Measurements from ENCODE around the gene HHATL. TPM values are rescaled to one million over a fixed set of nuclear protein-coding genes. Genes with fewer than 3 reads are reported as not detected.

Gene HHATL
- total and polyA plus RNA-seq, 4 donors, result 0.17 TPM; not detected in 3

- Histone ChIP-seq H3K36me3 (ENCODE audit: control insufficient read depth in 4 of 4, insufficient read depth in 3 of 4, low read depth in 1 of 4, low read length in 3 of 4) (peaks cover 0 to 4% (median 1%) of the 10 kb centered on the region in 4 donors), H3K27ac (ENCODE audit: low read depth in 1 of 2, low read length in 2 of 2) (peak overlapping the region in 1 of 2 donors; percentile 45), H3K4me3 (ENCODE audit: low read depth in 1 of 3, low read length in 3 of 3) (peak overlapping the region in 1 of 3 donors; percentile 89), H3K9me3 (ENCODE audit: control insufficient read depth in 4 of 4, low read length in 3 of 4) (no peaks in the 10 kb centered on the region), H3K4me1 (ENCODE audit: control insufficient read depth in 4 of 4, insufficient read depth in 4 of 4, low read length in 3 of 4) (peaks cover 5 to 14% (median 11%) of the 10 kb centered on the region in 4 donors), H3K9ac (ENCODE audit: low read depth in 1 of 2, low read length in 2 of 2) (no peak overlapping the region), H3K27me3 (ENCODE audit: control insufficient read depth in 4 of 4, insufficient read depth in 4 of 4, low read length in 3 of 4) (no peaks in the 10 kb centered on the region)
- TF ChIP-seq RXRA (IDR thresholded peaks at IDR 0.05) (no peak), GABPA (IDR thresholded peaks at IDR 0.05 in 1 of 2, conservative IDR thresholded peaks at IDR 0.05 in 1 of 2) (no peak), FOXA1 (IDR thresholded peaks at IDR 0.05) (no peak), SP1 (IDR thresholded peaks at IDR 0.05) (no peak), REST (IDR thresholded peaks at IDR 0.05) (no peak), YY1 (IDR thresholded peaks at IDR 0.05) (no peak), JUND (IDR thresholded peaks at IDR 0.05) (no peak), RAD21 (IDR thresholded peaks at IDR 0.05) (no peak), MAX (IDR thresholded peaks at IDR 0.05) (no peak), CTCF (IDR thresholded peaks at IDR 0.05; ENCODE audit: low read depth, low read length, missing input control) (no peak), ATF3 (IDR thresholded peaks at IDR 0.05) (no peak), EGR1 (IDR thresholded peaks at IDR 0.05; ENCODE audit: low read depth in 2 of 2) (no peak), HNF4G (IDR thresholded peaks at IDR 0.05) (no peak), TAF1 (conservative IDR thresholded peaks at IDR 0.05) (no peak), NR2F2 (IDR thresholded peaks at IDR 0.05) (no peak), ZBTB33 (IDR thresholded peaks at IDR 0.05) (no peak), HNF4A (conservative IDR thresholded peaks at IDR 0.05) (no peak)
- DNase-seq (ENCODE audit: low spot score), result peak; percentile 33
- 72% methylated on average over 4 of the region's 4 CpGs for WGBS
These were observed 47.2 kb downstream of the HHATL start for GRCh38 chr3:42655331-42655888.

All from liver (tissue), 9 donors.